ENCODE measurements around the gene SSBP3.
A peak's percentile ranks its signal among the peaks of the same experiment; 100 is the strongest.
"Not testable (repeated sequence)": the region's sequence is repeated elsewhere in the genome, so short reads cannot be mapped to it uniquely, and the experiment has no call there.

SSBP3 gene

DNA sequence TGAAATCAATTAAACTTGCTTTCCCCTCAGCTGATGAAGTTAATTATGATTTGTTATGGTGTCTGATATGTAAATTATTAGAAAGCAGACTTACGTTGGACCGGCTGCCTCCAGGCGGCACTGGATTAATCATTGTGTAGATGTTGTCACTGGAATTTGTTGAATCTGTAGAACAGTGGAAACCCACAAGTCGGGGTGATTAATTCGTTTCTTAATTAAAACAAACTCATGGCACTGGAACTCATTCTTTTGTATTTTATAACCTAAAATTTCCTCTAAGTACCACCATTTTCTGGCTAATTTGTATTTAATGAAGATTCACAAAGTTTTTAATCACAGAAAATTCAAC lies 167.2 kb downstream of the SSBP3 start:
- no peak for DNase-seq

- no peak for DNase-seq
Observed at GRCh38 chr1:54238353-54239034, 167.7 kb downstream of the SSBP3 start.

DNA sequence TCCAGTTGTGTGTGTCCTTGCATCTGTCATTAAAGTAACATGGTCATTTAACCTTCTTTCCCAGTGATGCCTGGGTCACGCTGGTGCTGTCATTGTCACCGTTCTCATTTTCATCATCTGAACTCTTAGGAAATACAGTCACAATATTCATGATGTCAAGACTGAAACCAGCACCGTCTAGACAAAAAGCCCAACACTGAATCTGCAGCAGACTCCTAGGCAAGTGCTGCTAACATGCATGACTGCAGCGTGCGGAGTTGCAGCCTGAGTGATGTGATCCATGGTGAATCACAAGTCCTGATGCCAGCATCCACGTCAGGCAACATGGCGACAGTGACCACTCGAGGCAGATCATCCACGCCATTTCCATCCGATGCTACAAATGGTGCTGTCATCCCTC lies 168.6 kb downstream of the SSBP3 start:
- DNase-seq, result no peak

DNA sequence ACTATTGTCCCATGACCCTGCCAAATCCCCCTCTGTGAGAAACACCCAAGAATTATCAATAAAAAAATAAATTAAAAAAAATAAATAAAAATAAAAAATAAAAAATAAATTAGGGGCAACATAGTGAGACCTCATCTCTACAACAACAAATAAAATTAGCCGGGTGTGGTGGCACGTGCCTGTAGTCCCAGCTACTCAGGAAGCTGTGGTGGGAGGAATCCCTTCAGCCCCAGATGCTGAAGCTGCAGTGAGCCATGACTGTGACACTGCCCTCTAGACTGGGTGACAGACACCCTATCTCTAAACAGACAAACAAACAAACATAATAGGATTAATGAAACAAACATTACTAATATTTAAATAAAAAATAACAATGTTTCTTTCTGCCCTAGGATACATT lies 171.9 kb downstream of the SSBP3 start:
- DNase-seq, result no peak

DNA sequence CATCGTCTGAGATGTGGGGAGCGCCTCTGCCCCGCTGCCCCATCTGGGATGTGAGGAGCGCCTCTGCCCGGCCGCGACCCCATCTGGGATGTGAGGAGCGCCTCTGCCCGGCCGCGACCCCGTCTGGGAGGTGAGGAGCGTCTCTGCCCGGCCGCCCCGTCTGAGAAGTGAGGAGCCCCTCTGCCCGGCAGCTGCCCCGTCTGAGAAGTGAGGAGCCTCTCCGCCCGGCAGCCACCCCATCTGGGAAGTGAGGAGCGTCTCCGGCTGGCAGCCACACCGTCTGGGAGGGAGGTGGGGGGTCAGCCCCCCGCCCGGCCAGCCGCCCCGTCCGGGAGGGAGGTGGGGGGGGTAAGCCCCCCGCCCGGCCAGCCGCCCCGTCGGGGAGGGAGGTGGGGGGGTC lies 173.0 kb downstream of the SSBP3 start:
- DNase-seq, result not testable (repeated sequence)

- DNase-seq, result no peak
Observed at GRCh38 chr1:54230507-54231339, 175.5 kb downstream of the SSBP3 start.

- peak; percentile 47 for DNase-seq
Observed at GRCh38 chr1:54229281-54229891, 176.8 kb downstream of the SSBP3 start.

- DNase-seq, result no peak
Observed at GRCh38 chr1:54228638-54229079, 177.5 kb downstream of the SSBP3 start.

- DNase-seq, result no peak
Observed at GRCh38 chr1:54227891-54228310, 178.3 kb downstream of the SSBP3 start.

GRCh38 chr1:54227091-54227602 lies 179.0 kb downstream of the SSBP3 start:
- DNase-seq, result peak; percentile 20

DNA sequence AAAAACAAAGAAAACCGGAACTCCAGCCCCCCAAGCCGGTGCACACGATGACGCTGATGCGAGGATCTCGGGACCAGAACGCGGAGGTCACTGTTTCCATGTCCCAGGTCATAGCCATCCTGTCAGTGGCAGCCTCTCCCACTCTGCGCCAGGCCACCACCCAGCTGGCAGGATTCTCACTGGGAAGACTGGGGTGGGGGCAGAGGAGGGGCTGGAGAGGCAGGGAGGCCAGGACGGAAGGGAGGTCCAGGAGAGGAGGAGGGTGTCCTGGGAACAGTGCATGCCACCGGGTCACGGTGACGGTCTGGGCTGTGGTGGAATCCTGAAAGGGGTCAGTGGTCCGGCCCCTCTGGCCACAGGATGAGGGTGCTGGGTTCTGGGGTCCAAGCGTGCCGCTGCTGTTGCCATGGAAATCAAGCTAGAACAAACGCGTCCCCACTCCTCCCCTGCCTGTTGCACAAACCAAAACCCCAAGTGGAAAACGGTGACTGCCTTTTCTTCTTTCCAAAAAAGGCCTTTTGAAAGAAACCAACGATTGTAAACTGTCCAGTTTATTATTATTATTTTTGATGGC lies 180.1 kb downstream of the SSBP3 start:
- DNase-seq, result no peak

GRCh38 chr1:54225378-54225777 lies 180.8 kb downstream of the SSBP3 start:
- no peak for DNase-seq

- no peak for DNase-seq
Observed at GRCh38 chr1:54224233-54224632, 182.0 kb downstream of the SSBP3 start.

- no peak for DNase-seq
Observed at GRCh38 chr1:54223441-54224202, 182.6 kb downstream of the SSBP3 start.

DNA sequence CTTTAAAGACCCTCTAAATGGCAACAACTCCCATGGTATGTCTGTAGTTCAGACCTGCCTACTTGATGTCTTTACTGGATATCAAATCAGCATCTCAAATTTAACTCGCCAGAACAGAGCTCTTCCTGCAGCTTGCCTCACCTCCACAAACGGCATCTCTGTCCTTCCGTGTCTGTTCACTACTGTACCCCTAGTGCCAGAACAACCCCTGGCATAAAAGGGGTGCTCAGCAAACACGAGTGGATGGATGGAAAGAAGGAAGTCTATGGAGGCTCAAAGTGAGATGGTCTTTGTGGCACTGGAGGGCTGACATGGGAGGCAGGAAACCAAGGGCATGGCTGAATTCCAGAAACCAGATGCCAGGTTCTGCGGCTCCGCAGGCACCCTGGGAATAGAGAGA lies 183.5 kb downstream of the SSBP3 start:
- no peak for DNase-seq

GRCh38 chr1:54221867-54222484 lies 184.2 kb downstream of the SSBP3 start:
- no peak for DNase-seq

GRCh38 chr1:54221113-54221834 lies 184.9 kb downstream of the SSBP3 start:
- DNase-seq, result no peak

DNA sequence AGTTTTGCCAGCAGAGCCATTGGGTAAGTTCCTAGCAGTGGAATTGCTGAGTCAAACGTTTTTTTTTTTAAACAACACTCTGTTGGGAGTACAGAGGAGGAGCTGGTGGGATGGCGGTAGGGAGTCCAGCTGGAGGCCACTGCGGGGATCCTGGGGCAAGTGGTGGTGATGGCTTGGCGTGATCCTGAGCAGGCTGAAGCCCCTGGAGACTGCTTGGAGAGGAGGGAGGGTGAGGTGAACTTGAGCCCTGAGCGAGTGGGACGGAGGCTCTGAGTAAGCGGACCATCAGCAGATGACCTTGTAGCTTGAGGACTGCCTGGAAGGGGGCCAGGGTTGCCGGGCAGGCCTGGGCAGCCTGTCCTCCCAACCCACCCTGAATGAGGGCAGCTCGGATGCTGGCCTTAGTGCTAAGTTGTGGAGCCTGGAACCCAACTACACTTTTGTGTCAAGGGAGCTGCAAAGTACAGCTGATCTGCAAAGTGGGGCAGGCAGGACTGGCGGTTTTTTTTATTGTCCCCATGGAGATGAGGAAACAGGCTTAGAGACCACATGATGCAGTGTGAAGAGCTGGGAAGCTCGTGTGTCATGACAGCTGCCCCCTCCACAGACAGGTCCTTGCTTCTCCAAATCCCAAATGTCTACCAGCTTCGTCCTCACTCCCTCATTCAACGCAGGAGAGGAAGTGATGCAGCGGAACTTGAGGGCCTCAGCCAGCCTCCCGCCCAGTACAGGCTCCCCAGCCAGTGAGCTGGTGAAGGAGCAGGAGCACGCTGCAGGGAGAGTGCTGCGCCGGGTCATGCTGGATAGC lies 186.0 kb downstream of the SSBP3 start:
- DNase-seq, result no peak

- DNase-seq, result no peak
Observed at GRCh38 chr1:54219688-54220003, 186.5 kb downstream of the SSBP3 start.

DNA sequence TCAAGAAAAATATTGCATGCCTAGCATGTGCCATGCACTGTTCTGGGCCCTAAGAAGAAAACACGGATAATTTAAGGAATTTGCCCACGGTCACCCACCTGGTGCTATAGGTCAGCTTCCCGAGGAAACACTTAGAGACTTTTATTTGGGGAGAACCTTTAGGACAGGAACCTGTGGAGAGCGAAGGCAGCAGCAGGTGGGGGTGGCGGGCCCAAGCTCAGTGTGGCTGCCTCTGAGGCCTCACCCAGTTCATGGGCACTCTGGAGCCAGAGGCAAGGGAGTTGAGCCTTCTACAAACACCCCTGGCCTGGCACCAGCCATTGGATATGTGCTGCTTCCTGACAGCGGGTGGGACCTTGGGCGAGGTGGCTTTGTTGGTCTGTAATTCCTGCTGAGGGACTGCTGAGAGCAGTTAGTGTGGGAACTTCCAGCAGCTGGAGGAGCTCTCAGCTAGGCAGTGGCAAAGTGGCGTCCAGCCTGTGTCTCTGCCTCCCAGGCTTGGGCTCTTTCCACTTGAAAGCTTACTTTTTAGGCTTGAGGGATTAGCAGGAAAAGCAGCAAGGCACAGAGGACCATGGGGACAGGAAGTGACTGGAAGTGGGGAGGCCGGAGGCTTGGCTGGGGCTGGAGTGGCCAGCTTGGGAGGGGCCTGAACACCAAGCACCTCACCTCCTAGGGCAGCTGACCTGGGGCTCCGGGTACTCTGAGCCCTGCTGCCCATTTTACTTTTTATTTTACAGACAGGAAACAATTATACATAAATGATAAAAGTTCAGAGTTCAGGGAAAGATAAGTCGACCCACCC lies 187.1 kb downstream of the SSBP3 start:
- no peak for DNase-seq

Data from HCEC 1CT (cell line).